ENCODE results near the gene AEN.

The AEN gene

GRCh38 chr15:88606070-88606794 is 14.9 kb upstream of the AEN start:
- Mint-ChIP-seq H3K36me3 (no peaks in the 10 kb centered on the region), H3K27ac (no peak overlapping the region), H3K4me1 (peaks cover 10% of the 10 kb centered on the region), H3K4me3 (no peak overlapping the region), H3K9me3 (no peaks in the 10 kb centered on the region), H3K27me3 (peaks cover 40% of the 10 kb centered on the region)
- DNase-seq (ENCODE audit: low spot score in 2 of 2) (no peak), ATAC-seq (ENCODE audit: low read depth) (no peak)

GRCh38 chr15:88607951-88608350 is 13.2 kb upstream of the AEN start:
- ATAC-seq (ENCODE audit: low read depth): no peak
- H3K27ac Mint-ChIP-seq: no peak overlapping the region
- H3K27me3 Mint-ChIP-seq: peaks cover 42% of the 10 kb centered on the region
- H3K4me1 Mint-ChIP-seq: peaks cover 10% of the 10 kb centered on the region
- no peak for DNase-seq (ENCODE audit: low spot score in 2 of 2)
- no peaks in the 10 kb centered on the region for H3K36me3 Mint-ChIP-seq
- no peaks in the 10 kb centered on the region for H3K9me3 Mint-ChIP-seq
- H3K4me3 Mint-ChIP-seq: no peak overlapping the region

DNA sequence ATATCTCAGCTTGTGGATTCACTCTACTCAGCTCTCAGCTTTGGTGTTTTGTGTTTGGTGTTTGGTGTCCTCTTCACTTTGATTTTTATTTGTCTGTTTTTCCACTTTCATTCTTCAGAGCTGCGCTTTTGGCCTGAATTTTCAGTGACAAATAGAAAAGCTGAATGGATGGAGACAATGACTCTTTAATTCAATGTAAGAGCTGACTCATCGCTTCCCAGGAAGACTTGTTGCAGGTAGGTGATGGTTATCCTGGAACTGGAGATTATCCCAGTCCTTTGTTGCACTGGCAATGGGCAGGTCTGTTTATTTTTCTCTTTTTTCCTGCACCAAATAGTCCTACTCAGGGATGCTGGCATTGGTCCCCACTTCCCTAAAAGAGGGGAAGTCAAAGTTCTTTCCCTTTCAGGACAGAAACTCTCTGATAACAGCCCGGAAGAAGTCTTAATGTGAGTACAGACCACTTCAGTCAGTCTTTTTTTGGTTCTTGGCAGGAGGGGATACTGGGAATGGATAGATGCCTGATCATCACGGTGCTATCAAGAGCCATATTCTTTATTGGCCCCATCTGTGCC is 12.4 kb upstream of the AEN start:
- Mint-ChIP-seq H3K9me3 (no peaks in the 10 kb centered on the region), H3K36me3 (no peaks in the 10 kb centered on the region), H3K4me1 (peaks cover 10% of the 10 kb centered on the region), H3K27me3 (peaks cover 42% of the 10 kb centered on the region), H3K27ac (no peak overlapping the region), H3K4me3 (no peak overlapping the region)
- ATAC-seq (ENCODE audit: low read depth) (no peak), DNase-seq (ENCODE audit: low spot score in 2 of 2) (no peak)

GRCh38 chr15:88609344-88610090 is 11.6 kb upstream of the AEN start:
- Mint-ChIP-seq H3K4me3 (no peak overlapping the region), H3K36me3 (no peaks in the 10 kb centered on the region), H3K27me3 (peaks cover 37% of the 10 kb centered on the region), H3K27ac (no peak overlapping the region), H3K9me3 (no peaks in the 10 kb centered on the region), H3K4me1 (peaks cover 6% of the 10 kb centered on the region)
- DNase-seq (ENCODE audit: low spot score in 2 of 2) (no peak), ATAC-seq (ENCODE audit: low read depth) (no peak)

DNA sequence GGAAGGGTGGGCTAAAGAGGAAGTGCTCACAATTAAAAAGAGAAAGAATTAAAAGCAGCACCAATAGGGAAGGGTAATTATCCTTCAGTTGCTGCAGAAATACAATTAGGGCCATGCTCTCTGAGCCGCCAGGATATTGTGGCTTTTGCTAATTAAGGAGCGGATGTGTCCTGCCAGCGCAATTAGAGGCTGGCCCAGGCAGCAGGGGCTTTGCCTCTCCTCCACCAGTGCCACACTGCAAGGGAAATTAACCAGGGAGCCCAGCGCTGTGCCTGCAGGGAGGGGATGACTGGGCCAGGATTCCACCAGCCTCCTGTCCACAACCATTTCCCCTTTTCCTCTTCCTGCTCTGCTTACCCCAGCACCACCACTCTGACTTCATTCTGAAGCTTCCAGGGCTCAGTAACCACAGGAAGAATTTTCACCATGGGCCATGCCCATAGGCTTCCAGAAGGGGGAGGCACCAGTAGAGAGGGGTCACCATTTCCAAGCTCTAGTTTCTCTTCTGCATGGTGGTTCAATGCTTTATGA is 10.4 kb upstream of the AEN start:
- ATAC-seq (ENCODE audit: low read depth): peak; percentile 24
- no peak for DNase-seq (ENCODE audit: low spot score in 2 of 2)
- Mint-ChIP-seq H3K9me3 (no peaks in the 10 kb centered on the region), H3K27ac (no peak overlapping the region), H3K36me3 (no peaks in the 10 kb centered on the region), H3K27me3 (peaks cover 30% of the 10 kb centered on the region), H3K4me3 (no peak overlapping the region), H3K4me1 (peaks cover 2% of the 10 kb centered on the region)

- no peak overlapping the region for H3K4me3 Mint-ChIP-seq
- H3K9me3 Mint-ChIP-seq: no peaks in the 10 kb centered on the region
- H3K36me3 Mint-ChIP-seq: no peaks in the 10 kb centered on the region
- DNase-seq (ENCODE audit: low spot score in 2 of 2): no peak
- ATAC-seq (ENCODE audit: low read depth): no peak
- peaks cover 21% of the 10 kb centered on the region for H3K27me3 Mint-ChIP-seq
- H3K4me1 Mint-ChIP-seq: no peaks in the 10 kb centered on the region
- H3K27ac Mint-ChIP-seq: no peak overlapping the region
Observed at GRCh38 chr15:88612186-88612796, 8.8 kb upstream of the AEN start.

DNA sequence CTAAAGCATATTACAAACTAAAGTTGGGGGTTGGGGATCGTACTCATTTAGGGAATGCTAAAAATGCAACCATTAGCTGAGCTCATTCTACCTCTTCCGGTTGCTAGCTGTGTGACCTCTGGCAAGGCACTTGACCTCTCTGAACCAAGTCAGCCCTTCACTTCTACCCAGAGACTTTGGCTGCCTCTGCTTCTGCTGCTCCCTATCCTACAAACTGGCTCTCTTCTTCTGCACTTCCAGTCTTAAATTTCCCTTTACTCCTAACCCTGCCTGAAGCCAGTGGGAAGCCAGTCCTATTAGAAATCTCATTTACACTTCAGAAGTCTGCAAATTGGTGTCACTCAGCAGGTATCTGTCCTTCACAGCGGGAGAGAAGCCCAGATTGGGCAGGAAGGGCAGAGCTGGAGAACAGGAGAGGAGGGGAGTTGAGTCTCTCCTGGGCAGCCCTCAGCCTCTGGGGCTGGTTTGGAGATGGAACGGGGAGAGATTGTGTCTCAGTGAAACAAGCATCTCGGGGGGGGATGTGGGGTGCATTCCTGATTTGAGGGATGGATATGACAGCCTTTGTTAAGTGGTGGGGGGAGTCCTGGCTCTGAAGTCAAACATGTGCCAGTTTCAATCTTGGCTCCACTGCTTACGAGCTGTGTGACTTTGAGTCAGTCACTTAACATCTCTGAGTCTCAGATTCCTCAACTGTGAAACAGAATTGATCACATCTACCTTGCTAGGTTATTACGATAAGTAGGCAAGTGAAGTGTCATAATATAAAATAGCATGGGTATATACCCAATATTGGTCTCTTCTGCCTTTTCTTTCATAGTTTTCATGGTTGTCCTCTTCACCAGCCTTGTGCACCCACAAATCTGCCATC is 7.8 kb upstream of the AEN start:
- no peaks in the 10 kb centered on the region for H3K4me1 Mint-ChIP-seq
- no peak overlapping the region for H3K4me3 Mint-ChIP-seq
- H3K27ac Mint-ChIP-seq: no peak overlapping the region
- H3K36me3 Mint-ChIP-seq: no peaks in the 10 kb centered on the region
- no peaks in the 10 kb centered on the region for H3K9me3 Mint-ChIP-seq
- ATAC-seq (ENCODE audit: low read depth) (no peak), DNase-seq (ENCODE audit: low spot score in 2 of 2) (no peak)
- peaks cover 15% of the 10 kb centered on the region for H3K27me3 Mint-ChIP-seq

GRCh38 chr15:88615303-88616107 is 5.6 kb upstream of the AEN start:
- peaks cover 11% of the 10 kb centered on the region for H3K27me3 Mint-ChIP-seq
- no peaks in the 10 kb centered on the region for H3K9me3 Mint-ChIP-seq
- no peak overlapping the region for H3K27ac Mint-ChIP-seq
- DNase-seq (ENCODE audit: low spot score in 2 of 2) (no peak), ATAC-seq (ENCODE audit: low read depth) (peak; percentile 32)
- H3K4me3 Mint-ChIP-seq: no peak overlapping the region
- no peaks in the 10 kb centered on the region for H3K36me3 Mint-ChIP-seq
- H3K4me1 Mint-ChIP-seq: no peaks in the 10 kb centered on the region

GRCh38 chr15:88616240-88616639 is 4.9 kb upstream of the AEN start:
- Mint-ChIP-seq H3K9me3 (no peaks in the 10 kb centered on the region), H3K36me3 (no peaks in the 10 kb centered on the region), H3K27ac (no peak overlapping the region), H3K4me3 (no peak overlapping the region), H3K27me3 (peaks cover 11% of the 10 kb centered on the region), H3K4me1 (no peaks in the 10 kb centered on the region)
- DNase-seq (ENCODE audit: low spot score in 2 of 2) (no peak), ATAC-seq (ENCODE audit: low read depth) (no peak)

DNA sequence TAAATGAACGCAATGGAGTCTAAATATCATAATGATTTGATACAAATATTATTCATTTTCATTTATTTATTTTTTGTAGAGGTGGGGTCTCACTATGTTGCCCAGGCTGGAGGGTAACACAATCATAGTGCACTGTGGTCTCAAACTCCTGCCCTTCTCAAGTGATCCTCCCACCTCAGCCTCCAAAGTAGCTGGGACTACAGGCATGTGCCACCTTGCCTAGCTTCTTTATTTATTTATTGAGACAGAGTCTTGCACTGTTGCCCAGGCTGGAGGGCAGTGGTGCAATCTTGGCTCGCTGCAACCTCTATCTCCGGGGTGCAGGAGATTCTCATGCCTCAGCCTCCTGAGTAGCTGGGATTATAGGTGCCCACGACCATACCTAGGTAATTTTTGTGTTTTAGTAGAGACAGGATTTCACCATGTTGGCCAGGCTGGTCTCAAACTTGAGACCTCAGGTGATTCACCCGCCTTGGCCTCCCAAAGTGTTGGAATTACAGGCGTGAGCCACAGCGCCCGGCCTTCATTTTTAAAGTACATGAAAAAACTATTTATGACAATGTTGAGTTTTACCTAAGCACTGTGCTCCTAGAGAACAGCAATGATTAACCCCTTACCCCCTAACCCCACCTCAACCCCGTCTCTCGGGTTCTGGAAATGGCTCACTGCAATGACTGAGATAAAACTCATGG is 4.0 kb upstream of the AEN start:
- no peaks in the 10 kb centered on the region for H3K36me3 Mint-ChIP-seq
- H3K4me3 Mint-ChIP-seq: no peak overlapping the region
- peaks cover 7% of the 10 kb centered on the region for H3K4me1 Mint-ChIP-seq
- no peak overlapping the region for H3K27ac Mint-ChIP-seq
- no peak for DNase-seq (ENCODE audit: low spot score in 2 of 2)
- no peaks in the 10 kb centered on the region for H3K9me3 Mint-ChIP-seq
- H3K27me3 Mint-ChIP-seq: peaks cover 9% of the 10 kb centered on the region
- no peak for ATAC-seq (ENCODE audit: low read depth)

- Mint-ChIP-seq H3K4me1 (peaks cover 13% of the 10 kb centered on the region), H3K9me3 (no peaks in the 10 kb centered on the region), H3K27me3 (peaks cover 7% of the 10 kb centered on the region), H3K27ac (no peak overlapping the region), H3K4me3 (no peak overlapping the region), H3K36me3 (no peaks in the 10 kb centered on the region)
- DNase-seq (ENCODE audit: low spot score in 2 of 2): no peak
- no peak for ATAC-seq (ENCODE audit: low read depth)
Observed at GRCh38 chr15:88617790-88618189, 3.4 kb upstream of the AEN start.

GRCh38 chr15:88618686-88619085 is 2.5 kb upstream of the AEN start:
- H3K9me3 Mint-ChIP-seq: no peaks in the 10 kb centered on the region
- no peaks in the 10 kb centered on the region for H3K36me3 Mint-ChIP-seq
- H3K4me3 Mint-ChIP-seq: no peak overlapping the region
- ATAC-seq (ENCODE audit: low read depth) (no peak), DNase-seq (ENCODE audit: low spot score in 2 of 2) (no peak)
- no peak overlapping the region for H3K27ac Mint-ChIP-seq
- peaks cover 20% of the 10 kb centered on the region for H3K4me1 Mint-ChIP-seq
- peaks cover 3% of the 10 kb centered on the region for H3K27me3 Mint-ChIP-seq
